CD14-positive monocyte (primary cell): Measurements from ENCODE around the gene NAT8. TPM values are rescaled to one million over a fixed set of nuclear protein-coding genes. Genes with fewer than 3 reads are reported as not detected.
A peak's percentile ranks its signal among the peaks of the same experiment; 100 is the strongest.
"Not testable (repeated sequence)": the region's sequence is repeated elsewhere in the genome, so short reads cannot be mapped to it uniquely, and the experiment has no call there.

Experiments used
- DNase-seq, 3 donors: peaks; one replicate each; pipeline ENCODE4 v3.0.0-alpha.2; 2011 to 2022
- H2AFZ ChIP-seq: 2 replicates; pipeline ENCODE4 v1.6.0; 2012; ENCODE audit warnings: mild to moderate bottlenecking, low read depth, low read length, inconsistent platforms; ENCODE audit not compliant: insufficient read depth, poor library complexity, severe bottlenecking
- H3K27ac ChIP-seq, 2 donors: 1 replicate in 1 of 2; 2 replicates in 1 of 2; pipeline ENCODE4 v1.5.1; 2012 to 2013; ENCODE audit warnings: low read length in 2 of 2, control low read depth in 1 of 2, inconsistent platforms in 1 of 2, low read depth in 1 of 2, mild to moderate bottlenecking in 1 of 2
- H3K27me3 ChIP-seq, 2 donors: one replicate each; pipeline versions ENCODE4 v1.6.0 to v1.6.1; 2011 to 2013; ENCODE audit warnings: low read length in 2 of 2; ENCODE audit not compliant: control insufficient read depth in 2 of 2, insufficient read depth in 2 of 2
- H3K36me3 ChIP-seq, 2 donors: replicated peaks in 1 of 2; 1 replicate in 1 of 2; 2 replicates in 1 of 2; pipeline versions ENCODE4 v1.5.1 to v1.6.1; 2012 to 2013; ENCODE audit warnings: low read length in 2 of 2, control low read depth in 1 of 2, inconsistent platforms in 1 of 2, mild to moderate bottlenecking in 1 of 2; ENCODE audit not compliant: insufficient read depth in 2 of 2, control insufficient read depth in 1 of 2
- H3K4me1 ChIP-seq, 2 donors: 1 replicate in 1 of 2; 2 replicates in 1 of 2; pipeline versions ENCODE4 v1.5.1 to v1.6.1; 2012 to 2013; ENCODE audit warnings: low read length in 2 of 2, control low read depth in 1 of 2, inconsistent platforms in 1 of 2, mild to moderate bottlenecking in 1 of 2, moderate library complexity in 1 of 2; ENCODE audit not compliant: insufficient read depth in 2 of 2, control insufficient read depth in 1 of 2
- H3K4me2 ChIP-seq: replicated peaks from 2 replicates; pipeline ENCODE3; 2012; ENCODE audit warnings: low read length, moderate library complexity, mild to moderate bottlenecking; ENCODE audit not compliant: poor library complexity, severe bottlenecking; ENCODE audit errors: extremely low read depth
- H3K4me3 ChIP-seq, 3 experiments: fragments of 200-600 bp in 1 of 3; sonication (generic) in 1 of 3; replicated peaks in 1 of 3; 1 replicate in 2 of 3; 2 replicates in 1 of 3; pipeline ENCODE4 v1.5.1; 2011 to 2013; ENCODE audit warnings: low read length in 3 of 3, mild to moderate bottlenecking in 3 of 3, control low read depth in 2 of 3, low read depth in 2 of 3, inconsistent platforms in 1 of 3, moderate library complexity in 1 of 3
- H3K79me2 ChIP-seq: 2 replicates; pipeline ENCODE4 v1.6.0; 2012; ENCODE audit warnings: mild to moderate bottlenecking, control low read depth, inconsistent platforms, low read length, moderate library complexity; ENCODE audit not compliant: insufficient read depth
- H3K9ac ChIP-seq: 2 replicates; pipeline ENCODE4 v1.6.0; 2017; ENCODE audit warnings: low read length, mild to moderate bottlenecking; ENCODE audit not compliant: insufficient read depth, poor library complexity, severe bottlenecking
- H3K9me3 ChIP-seq, 2 donors: replicated peaks in 1 of 2; 1 replicate in 1 of 2; 2 replicates in 1 of 2; pipeline versions ENCODE4 v1.5.1 to v1.6.1; 2012 to 2013; ENCODE audit warnings: low read length in 2 of 2, control low read depth in 1 of 2; ENCODE audit not compliant: control insufficient read depth in 1 of 2, insufficient read depth in 1 of 2
- H4K20me1 ChIP-seq: 2 replicates; pipeline ENCODE4 v1.6.0; 2012; ENCODE audit warnings: mild to moderate bottlenecking, low read length, control low read depth, moderate library complexity; ENCODE audit not compliant: insufficient read depth
- H3K27ac Mint-ChIP-seq, 7 donors: one replicate each; pipeline ENCODE4 v1.8.0; 2020; ENCODE audit warnings: mild to moderate bottlenecking in 7 of 7, mixed read lengths in 7 of 7, moderate library complexity in 6 of 7, inconsistent platforms in 2 of 7
- H3K27me3 Mint-ChIP-seq, 3 donors: one replicate each; pipeline ENCODE4 v1.8.0; 2021 to 2022; ENCODE audit warnings: low read depth in 3 of 3, mild to moderate bottlenecking in 3 of 3, mixed read lengths in 3 of 3, moderate library complexity in 3 of 3, inconsistent platforms in 1 of 3
- H3K36me3 Mint-ChIP-seq, 2 donors: one replicate each; pipeline ENCODE4 v1.8.0; 2020; ENCODE audit warnings: mixed read lengths in 2 of 2, inconsistent platforms in 1 of 2, mild to moderate bottlenecking in 1 of 2
- H3K4me1 Mint-ChIP-seq: one replicate; pipeline ENCODE4 v1.8.0; 2020; ENCODE audit warnings: mild to moderate bottlenecking, mixed read lengths
- H3K4me3 Mint-ChIP-seq, 2 donors: one replicate each; pipeline ENCODE4 v1.8.0; 2020; ENCODE audit warnings: mild to moderate bottlenecking in 2 of 2, mixed read lengths in 2 of 2, moderate library complexity in 1 of 2
- H3K9me3 Mint-ChIP-seq, 7 donors: one replicate each; pipeline ENCODE4 v1.8.0; 2020 to 2022; ENCODE audit warnings: mixed read lengths in 7 of 7, mild to moderate bottlenecking in 6 of 7, moderate library complexity in 6 of 7, inconsistent platforms in 2 of 7
- CTCF ChIP-seq: fragments of 200-600 bp; IDR thresholded peaks from one replicate; pipeline ENCODE4 v1.8.0; 2022; ENCODE audit warnings: antibody characterized with exemption, mild to moderate bottlenecking
- WGBS: methylation state at CpG from one replicate; pipeline ENCODE4 v1.1.5; 2013; ENCODE audit warnings: missing lambda C conversion rate; ENCODE audit not compliant: insufficient coverage; 5-methylcytosine and 5-hydroxymethylcytosine counted together
- intact Hi-C, 2 donors: fragments of 100-400 bp; cut with micrococcal nuclease; formaldehyde crosslinking; loops; one replicate each; pipeline versions ENCODE4 v1.15.0 to v1.15.1; 2023
- polyA plus RNA-seq, 3 donors: library from polyadenylated mRNA; depleted of rRNA in 1 of 3; unstranded in 2 of 3; stranded (reverse) in 1 of 3; fragments of 300-500 nt in 2 of 3; fragments of >200 nt in 1 of 3; fragmentation: Illumina TruSeq in 2 of 3; gene quantifications; 1 replicate in 2 of 3; 2 replicates in 1 of 3; pipeline ENCODE4 v1.2.3, GENCODE V29; 2012 to 2021

Gene NAT8
- polyA plus RNA-seq, 3 donors = not detected

- H3K4me2 ChIP-seq, H3K36me3 ChIP-seq, H3K9ac ChIP-seq, H3K4me3 ChIP-seq, H3K27me3 ChIP-seq, H3K9me3 ChIP-seq, H3K27me3 Mint-ChIP-seq, H3K4me3 Mint-ChIP-seq, H4K20me1 ChIP-seq, H3K27ac Mint-ChIP-seq, H3K4me1 ChIP-seq, H3K36me3 Mint-ChIP-seq, H3K4me1 Mint-ChIP-seq, H3K9me3 Mint-ChIP-seq, H2AFZ ChIP-seq, H3K27ac ChIP-seq, intact Hi-C loops, H3K79me2 ChIP-seq: not testable (repeated sequence)
- peak; percentile 68 for TF ChIP-seq CTCF
- WGBS = 83% methylated on average over 1 of the region's 5 CpGs
- peak; percentile 9 to 32 (median 31) for DNase-seq
Measured at GRCh38 chr2:73679951-73680571, 37.8 kb upstream of the NAT8 start.

DNA sequence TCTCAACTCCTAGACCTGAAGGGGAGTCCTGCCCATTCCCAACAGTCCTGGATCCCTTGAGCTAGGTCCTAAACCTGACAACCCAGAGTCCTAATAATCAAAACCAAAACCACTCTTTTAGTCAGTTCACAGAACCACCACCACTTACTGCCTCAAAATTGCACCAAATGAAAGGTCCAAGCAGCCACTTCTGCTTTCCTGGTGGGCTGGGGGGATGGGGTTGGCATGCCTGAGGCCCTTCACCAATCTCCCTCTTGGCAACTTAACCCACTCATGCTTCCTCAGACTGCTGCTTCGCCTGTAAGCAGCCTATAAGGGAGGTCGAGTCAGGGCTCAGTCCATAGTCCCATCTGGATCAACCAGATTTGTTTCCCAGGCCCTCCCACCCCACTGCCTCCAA lies 37.0 kb upstream of the NAT8 start:
- H2AFZ ChIP-seq, intact Hi-C loops, DNase-seq, H3K4me3 ChIP-seq, H3K36me3 Mint-ChIP-seq, H3K36me3 ChIP-seq, H3K4me1 ChIP-seq, H3K79me2 ChIP-seq, H3K27me3 Mint-ChIP-seq, H3K4me1 Mint-ChIP-seq, H3K9ac ChIP-seq, H3K27ac ChIP-seq, H4K20me1 ChIP-seq, H3K27me3 ChIP-seq, H3K4me2 ChIP-seq, H3K27ac Mint-ChIP-seq, H3K4me3 Mint-ChIP-seq, H3K9me3 ChIP-seq, H3K9me3 Mint-ChIP-seq: not testable (repeated sequence)
- no CpG with 5 or more reads among the region's 2 CpGs for WGBS

DNA sequence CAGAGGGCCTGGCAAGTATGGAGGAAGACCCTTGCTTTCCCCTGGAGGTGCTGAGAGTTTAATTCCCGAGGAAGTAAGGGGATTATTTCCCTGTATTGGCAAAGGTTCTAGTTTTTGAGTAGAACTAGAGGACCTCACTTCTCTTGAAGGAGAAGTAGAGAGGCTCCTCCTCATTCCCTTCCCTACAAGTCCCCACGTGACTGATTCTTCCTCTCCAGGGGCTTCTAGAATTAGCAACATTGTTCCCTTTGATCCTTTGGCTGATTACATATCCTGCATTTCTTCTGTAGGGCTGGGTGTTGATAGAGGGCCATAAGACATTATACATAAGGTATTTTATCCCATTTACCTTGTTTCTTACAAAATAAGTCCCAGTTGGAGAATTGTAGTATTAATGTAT lies 35.8 kb upstream of the NAT8 start:
- H2AFZ ChIP-seq, H3K27ac ChIP-seq, H3K36me3 Mint-ChIP-seq, H3K27me3 Mint-ChIP-seq, H3K4me2 ChIP-seq, H3K4me3 ChIP-seq, DNase-seq, H3K27me3 ChIP-seq, H4K20me1 ChIP-seq, H3K4me1 ChIP-seq, H3K27ac Mint-ChIP-seq, H3K9ac ChIP-seq, intact Hi-C loops, H3K79me2 ChIP-seq, H3K36me3 ChIP-seq, H3K9me3 ChIP-seq, H3K9me3 Mint-ChIP-seq, H3K4me1 Mint-ChIP-seq, H3K4me3 Mint-ChIP-seq: not testable (repeated sequence)
- no CpG with 5 or more reads among the region's 2 CpGs for WGBS

DNA sequence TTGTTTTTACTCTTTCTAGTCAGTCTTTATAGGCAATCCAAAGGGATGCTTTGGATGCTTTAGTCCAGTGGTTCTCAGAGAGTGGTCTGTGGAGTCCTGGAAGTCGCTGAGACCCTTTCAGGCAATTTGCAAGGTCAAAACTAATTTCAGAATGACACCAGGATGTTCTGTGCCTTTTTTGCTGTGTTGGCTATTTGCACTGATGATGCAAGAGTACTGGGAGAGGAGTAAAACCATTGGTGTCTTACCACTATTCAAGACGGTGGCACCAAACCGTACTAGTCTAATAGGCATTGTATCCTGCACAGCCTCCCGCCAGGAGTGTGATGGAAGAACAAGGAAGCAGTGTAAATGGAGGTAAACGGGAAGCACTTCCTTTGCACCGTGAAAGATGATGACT lies 34.0 kb upstream of the NAT8 start:
- H3K4me2 ChIP-seq, H2AFZ ChIP-seq, H3K4me1 Mint-ChIP-seq, H3K79me2 ChIP-seq, intact Hi-C loops, H3K4me1 ChIP-seq, H3K27ac ChIP-seq, H3K36me3 ChIP-seq, DNase-seq, H3K27me3 ChIP-seq, H3K9me3 Mint-ChIP-seq, H4K20me1 ChIP-seq, H3K4me3 Mint-ChIP-seq, H3K27me3 Mint-ChIP-seq, H3K36me3 Mint-ChIP-seq, H3K9ac ChIP-seq, H3K9me3 ChIP-seq, H3K4me3 ChIP-seq: not testable (repeated sequence)
- WGBS = 100% methylated on average over 2 of the region's 6 CpGs
- peak overlapping the region in 1 of 7 donors; percentile 20 for H3K27ac Mint-ChIP-seq
